GM10266 (cell line): ENCODE data around the gene KCND2.

ENCODE experiments used
- DNase-seq: peaks from one replicate; pipeline ENCODE4 v3.0.0; 2012; ENCODE audit errors: extremely low spot score
- CTCF ChIP-seq: IDR thresholded peaks from 2 replicates; pipeline ENCODE4 v1.5.1; 2012; ENCODE audit warnings: mild to moderate bottlenecking, low read depth; ENCODE audit not compliant: control insufficient read depth, insufficient read depth; ENCODE audit errors: missing control alignments

Gene KCND2

DNA sequence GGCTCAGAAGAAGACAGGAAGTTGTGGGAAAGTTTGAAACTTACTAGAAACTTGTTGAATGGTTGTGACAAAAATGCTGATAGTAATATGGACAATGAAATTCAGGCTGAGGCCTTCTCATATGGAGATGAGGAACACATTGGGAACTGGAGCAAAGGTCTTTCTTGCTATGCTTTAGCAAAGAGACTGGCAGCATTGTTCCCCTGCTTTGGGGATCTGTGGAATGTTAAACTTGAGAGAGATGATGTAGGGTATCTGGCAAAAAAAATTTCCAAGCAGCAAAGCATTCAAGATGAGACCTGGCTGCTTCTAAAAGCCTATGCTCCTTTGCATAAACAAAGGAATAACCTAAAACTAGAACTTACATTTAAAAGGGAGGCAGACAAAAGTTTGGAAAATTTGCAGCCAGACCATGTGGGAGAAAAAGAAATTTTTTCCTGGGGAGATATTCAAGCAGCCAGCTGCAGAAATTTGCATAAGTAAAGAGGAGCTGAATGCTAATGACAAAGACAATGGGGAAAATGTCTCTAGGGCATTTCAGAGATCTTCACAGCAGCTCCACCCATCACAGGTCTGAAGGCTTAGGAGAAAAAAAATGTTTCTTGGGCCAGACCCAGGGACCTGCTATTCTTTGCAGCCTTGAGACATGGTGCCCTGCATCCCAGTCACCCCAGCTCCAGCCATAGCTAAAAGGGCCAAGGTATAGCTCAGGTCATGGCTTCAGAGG, 16.5 kb upstream of the KCND2 start:
- no peak for DNase-seq
- TF ChIP-seq CTCF, result no peak

- no peak for TF ChIP-seq CTCF
- no peak for DNase-seq
These were observed 13.6 kb upstream of the KCND2 start for GRCh38 chr7:120259386-120259785.

DNA sequence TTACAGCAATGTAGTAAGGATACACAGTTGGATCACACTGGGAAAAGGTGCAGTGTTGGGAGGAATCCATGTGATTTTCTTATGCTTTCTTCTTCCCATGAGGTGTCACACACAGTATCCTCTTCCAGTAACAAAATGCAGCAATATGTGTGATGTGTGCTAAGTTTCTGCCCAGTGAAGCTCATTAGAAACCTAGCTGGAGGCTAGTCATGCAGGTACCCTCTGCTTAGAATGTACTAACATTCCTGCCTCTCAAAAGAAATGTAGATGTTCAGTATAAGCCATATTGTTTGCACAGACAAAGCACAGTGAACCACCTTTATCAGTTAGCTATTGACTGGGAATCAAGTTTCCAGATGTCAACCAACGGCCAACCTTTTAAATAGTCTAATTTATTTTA, 12.9 kb upstream of the KCND2 start:
- DNase-seq, result no peak
- TF ChIP-seq CTCF, result no peak

GRCh38 chr7:120272261-120272660, 714 bp upstream of the KCND2 start:
- TF ChIP-seq CTCF, result peak; percentile 83
- peak; percentile 77 for DNase-seq

DNA sequence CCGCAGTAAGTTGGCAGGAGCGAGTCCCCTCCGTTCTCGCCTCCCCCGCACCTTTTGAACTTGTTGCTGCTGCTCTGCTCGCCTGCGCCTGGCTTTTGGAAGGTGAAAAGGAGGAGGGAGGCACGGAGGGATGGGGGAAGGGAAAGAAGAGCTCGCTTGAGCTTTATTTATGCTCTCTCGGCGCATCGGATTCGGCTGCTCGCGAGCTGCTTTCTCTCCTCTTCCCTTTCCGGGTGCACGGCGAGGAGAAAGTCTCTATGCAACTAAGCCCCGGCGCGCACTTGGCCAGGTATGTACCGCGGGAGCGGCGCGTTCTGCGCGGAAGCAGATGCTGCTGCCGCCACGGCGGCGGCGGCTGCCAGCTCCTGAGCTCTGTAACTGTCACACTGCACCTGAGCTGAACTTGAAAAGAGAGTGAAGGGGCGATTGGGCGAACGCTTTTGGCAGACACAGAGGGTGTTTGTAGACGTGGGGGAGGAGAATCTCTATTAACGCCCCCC, 551 bp downstream of the KCND2 start:
- peak; percentile 77 for DNase-seq
- TF ChIP-seq CTCF, result no peak

GRCh38 chr7:120274482-120274881, 1.5 kb downstream of the KCND2 start:
- no peak for DNase-seq
- no peak for TF ChIP-seq CTCF

DNA sequence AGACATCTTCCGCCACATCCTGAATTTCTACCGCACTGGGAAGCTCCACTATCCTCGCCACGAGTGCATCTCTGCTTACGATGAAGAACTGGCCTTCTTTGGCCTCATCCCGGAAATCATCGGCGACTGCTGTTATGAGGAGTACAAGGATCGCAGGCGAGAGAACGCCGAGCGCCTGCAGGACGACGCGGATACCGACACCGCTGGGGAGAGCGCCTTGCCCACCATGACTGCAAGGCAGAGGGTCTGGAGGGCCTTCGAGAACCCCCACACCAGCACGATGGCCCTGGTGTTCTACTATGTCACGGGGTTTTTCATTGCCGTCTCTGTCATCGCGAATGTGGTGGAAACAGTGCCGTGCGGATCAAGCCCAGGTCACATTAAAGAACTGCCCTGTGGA, 1.9 kb downstream of the KCND2 start:
- DNase-seq, result no peak
- no peak for TF ChIP-seq CTCF
